NCI-H1417 treated with DMSO at 0.1 percent for 48 hours (cell line): ENCODE measurements around the gene ZFP90.

ENCODE experiments used
- DNase-seq: peaks from one replicate; lab custom pipeline; 2025; lab: John Stamatoyannopoulos, UW

The ZFP90 gene

DNA sequence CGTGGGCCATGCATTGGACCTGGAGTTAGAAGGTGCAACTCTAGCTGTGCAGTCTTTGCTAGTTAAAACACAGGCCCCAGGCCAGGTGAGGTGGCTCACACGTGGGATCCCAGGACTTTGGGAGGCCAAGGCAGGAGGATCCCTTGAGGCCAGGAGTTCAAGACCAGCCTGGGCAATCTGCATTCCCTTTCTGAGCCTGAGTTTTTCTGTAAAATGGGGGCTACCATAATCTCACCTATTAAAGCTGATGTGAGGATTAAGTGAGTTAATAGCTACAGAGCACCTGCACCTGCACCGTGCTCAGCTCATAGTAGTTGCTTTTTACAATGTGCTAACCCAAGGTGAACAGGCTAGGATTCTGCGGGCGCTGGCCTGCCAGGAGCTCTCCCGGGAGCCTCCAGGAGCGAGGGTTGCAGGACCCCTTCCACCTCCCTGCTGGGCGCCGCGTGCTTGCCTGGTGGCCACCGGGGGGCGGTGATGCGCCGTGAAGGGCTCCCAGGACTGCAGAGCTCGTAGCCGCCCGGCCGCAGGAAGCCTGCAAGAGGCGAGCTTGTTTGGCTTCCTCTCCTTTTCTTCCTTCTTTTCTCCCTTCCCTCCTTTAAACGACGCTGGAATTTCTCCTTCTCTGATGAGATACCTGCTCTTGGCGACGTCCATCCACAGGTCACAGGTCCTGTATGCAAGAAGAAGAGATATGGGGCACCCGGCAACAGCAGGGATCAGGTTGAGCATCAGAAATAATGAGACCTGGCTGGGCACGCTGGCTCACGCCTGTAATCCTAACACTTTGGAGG, 51.3 kb downstream of the ZFP90 start:
- DNase-seq, result no peak

DNA sequence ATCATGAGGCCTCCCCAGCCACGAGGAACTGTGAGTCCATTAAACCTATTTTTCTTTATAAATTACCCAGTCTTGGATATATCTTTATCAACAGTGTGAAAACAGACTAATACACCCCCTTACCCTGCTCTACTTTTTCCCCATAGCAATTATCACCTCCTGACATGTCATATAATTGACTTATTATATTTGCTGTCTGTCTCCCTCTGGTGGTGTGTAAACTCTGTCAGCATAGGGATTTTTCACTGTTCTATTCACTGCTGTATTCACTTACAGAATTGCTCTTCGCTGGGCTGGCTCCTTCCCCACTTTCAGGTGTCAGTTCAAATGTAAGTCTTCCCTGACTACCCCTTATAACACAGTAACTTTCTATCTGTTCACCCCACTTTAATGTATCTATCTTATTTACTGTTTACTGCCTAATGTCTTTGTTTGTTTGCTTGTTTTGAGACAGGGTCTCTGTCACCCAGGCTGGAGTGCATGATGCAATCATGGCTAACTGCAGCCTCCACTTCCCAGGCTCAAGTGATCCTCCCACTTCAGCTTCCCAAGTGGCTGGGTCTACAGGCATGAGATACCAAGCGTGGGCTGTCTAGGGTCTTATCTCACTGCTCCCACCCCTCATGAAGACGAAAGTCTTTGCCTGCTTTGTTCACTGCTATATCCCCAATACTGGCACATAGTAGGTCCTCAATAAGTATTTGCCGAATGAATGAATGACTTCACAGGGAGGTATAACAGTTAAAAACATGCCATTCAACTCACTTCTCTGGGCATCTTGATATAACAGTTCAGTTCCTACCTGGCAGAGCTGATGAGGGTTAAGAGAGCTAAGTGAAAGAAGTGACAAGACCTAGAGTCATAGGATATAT, 53.6 kb downstream of the ZFP90 start:
- no peak for DNase-seq

DNA sequence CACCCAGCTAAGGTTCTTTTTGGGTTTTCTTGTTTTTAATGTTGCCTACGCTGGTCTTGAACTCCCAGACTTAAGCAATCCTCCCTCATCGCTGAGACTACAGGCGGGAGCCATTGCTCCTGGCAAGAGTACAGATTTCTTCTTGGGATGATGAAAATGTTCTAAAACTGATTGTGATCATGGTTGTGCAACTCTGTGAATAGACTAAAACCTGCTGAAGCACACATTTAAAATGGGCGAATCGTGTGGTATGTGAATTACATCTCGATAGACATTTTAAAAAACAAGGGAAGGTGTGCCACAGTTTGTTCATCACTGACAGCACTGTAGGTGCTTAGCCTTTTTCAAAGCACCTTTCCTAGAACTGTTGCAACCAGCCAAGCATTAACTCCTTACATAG, 57.2 kb downstream of the ZFP90 start:
- DNase-seq, result no peak

DNA sequence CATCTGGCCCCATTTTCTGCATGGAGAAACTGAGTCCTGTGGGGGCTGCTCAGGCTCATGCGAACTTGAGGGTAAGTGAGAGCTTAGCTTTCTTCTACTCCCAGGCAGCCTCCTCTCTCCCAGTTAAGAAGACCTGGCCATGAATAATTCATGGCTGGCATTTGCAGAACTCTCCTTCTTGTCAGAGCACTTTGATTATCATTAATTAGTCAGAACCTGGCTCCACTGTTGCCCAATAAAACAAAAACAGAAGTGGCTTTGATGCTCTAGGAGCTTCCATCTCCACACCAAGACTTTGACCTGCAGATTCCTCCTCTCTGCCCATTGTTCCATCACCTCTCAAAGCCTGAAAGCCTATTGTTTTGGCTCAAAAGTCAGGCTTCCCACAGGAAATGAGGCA, 60.5 kb downstream of the ZFP90 start:
- DNase-seq, result no peak

DNA sequence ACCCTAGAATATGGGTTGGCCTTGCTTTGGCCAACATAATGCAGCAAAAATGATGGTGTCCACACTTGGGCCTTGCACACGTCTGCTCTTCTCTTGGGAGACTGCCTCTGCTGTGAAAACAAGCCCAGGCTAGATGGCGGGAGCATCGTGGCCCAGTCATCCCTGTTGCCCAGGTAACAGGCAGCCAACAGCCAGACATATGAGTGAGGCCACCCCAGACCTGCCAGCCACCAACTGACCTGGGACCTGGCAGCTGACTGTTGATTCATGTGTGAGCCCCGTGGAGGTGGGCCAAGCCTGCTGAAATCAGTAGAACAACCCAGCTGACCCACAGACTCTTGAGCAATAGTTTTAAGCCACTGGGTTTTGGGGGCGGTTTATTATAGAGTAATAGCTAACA, 66.7 kb downstream of the ZFP90 start:
- DNase-seq, result no peak

DNA sequence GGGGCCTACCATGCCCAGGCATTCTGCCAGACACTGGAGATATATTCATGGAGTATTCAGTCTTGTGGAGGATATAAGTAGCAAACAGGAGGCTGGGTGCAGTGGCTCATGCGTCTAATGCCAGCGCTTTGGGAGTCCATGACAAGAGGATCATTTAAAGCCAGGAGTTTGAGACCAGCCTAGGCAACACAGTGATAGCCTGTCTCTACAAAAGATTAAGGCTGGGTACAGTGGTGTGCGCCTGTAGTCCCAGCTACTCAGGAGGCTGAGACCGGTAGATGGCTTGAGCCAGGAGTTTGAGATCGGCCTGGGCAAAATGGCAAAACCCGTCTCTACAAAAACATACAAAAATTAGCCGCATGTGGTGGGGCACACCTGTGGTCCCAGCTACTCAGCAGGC, 68.4 kb downstream of the ZFP90 start:
- DNase-seq, result no peak

DNA sequence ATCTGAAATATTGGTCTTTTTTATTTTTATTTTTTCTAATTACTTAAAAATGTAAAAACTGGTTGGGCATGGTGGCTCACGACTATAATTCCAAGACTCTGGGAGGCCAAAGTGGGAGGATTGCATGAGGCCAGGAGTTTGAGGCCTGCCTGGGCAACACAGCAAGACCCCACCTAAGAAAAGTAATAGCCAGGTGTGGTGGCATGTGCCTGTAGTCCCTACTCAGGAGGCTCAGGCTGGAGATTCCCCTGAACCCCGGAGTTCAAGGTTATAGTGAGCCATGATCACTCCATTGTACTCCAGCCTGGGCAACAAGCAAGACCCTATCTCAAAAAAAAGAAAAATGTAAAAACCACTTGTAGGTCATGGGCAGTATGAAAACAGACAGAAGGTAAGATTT, 69.2 kb downstream of the ZFP90 start:
- no peak for DNase-seq

DNA sequence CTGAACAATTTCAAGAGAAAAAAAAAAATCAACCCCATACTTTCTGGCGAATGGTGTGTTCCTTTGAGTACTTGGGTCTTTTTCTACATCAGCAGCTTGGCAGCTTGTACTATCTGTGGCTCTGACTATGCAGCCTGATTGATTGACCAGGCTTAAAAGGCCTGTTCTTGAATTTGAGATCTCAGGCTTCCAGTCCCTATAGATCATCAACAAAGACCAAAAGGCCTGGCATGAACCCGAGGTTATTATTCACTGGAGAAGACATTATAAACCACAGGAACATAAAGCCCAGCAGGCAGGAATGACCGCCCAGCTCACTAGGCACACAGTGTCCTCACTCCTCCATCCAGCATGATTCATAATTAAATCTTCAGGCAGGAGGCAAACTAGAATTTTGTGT, 73.9 kb downstream of the ZFP90 start:
- DNase-seq, result no peak

DNA sequence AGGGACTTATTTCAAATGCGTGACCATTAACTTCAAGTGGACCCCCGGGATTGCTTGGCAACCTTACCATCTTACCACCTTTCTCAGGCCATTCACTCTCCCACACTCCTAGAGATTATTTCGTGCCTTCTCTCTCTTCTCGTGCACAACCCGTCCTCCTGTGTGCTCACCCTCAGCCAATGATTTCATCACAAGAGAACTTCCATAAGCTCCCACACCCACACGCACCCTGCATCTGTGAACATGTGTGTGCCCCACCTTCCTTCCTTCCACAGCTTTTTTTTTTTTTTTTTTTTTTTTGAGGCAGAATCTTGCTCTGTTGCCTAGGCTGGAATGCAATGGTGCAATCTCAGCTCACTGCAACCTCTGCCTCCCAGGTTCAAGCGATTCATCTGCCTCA, 78.6 kb downstream of the ZFP90 start:
- no peak for DNase-seq
